Measurements from ENCODE around the gene PYGO2.
A peak's percentile ranks its signal among the peaks of the same experiment; 100 is the strongest.
"Not testable (repeated sequence)": the region's sequence is repeated elsewhere in the genome, so short reads cannot be mapped to it uniquely, and the experiment has no call there.

The PYGO2 gene

GRCh38 chr1:154977762-154978161, 16.2 kb upstream of the PYGO2 start:
- not testable (repeated sequence) for DNase-seq

DNA sequence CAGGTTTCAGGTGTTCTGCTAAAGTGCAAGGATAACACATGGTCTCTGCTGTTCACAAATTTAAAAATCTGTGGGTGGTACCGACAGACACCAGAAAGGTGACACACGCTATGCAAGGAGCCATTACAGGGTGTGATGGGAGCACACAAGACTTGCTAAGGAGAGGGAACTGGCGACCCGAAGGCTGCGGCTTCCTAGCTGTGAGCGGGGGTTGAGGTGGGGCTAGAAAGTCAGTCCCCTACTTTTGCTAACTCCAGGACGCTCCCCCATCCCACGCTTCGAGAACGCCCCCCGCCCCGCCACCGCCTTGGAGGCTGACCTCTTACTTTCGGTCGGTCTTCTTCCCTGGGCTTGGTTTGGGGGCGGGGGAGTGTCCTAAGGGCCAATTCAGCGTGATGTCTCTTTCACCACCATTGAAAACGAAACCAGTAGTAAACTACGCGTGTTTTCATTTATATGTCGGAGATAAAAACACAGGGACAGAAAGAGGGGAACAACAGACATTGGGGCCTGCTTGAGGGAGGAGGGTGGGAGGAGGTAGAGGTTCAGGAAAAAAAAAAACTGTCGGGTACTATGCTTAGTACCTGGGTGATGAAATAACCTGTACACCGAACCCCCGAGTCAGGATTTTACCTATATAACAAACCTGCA, 14.0 kb upstream of the PYGO2 start:
- peak; percentile 68 for DNase-seq

DNA sequence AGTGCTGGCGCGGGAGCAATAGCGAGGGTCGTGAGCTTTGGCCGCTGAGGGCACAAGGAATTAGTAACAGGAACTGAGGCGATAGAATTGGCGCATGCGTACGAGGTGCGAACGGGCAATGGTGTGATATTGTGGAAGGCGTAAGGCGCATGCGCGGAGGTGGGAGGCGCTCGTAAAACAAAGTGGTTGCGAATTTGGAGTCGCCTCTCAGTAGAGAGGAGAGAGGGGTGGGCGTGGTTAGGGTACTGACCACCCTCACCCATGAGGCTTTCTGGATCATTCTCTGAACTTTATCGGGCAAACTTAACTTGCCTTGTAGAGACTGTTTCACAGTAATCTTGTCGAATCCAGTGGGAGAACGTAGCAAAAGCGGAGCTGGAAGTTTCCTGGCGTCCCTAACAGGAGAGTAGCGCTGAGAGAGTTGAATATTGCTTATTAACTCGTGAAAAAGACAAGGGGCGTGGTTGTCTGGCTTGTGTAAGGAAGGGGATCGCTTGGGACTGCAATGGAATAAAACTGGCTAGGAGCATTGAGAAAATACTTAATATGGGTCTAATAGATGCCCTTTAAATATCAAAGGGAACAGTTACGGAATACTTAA, 13.3 kb upstream of the PYGO2 start:
- peak; percentile 97 for DNase-seq

DNA sequence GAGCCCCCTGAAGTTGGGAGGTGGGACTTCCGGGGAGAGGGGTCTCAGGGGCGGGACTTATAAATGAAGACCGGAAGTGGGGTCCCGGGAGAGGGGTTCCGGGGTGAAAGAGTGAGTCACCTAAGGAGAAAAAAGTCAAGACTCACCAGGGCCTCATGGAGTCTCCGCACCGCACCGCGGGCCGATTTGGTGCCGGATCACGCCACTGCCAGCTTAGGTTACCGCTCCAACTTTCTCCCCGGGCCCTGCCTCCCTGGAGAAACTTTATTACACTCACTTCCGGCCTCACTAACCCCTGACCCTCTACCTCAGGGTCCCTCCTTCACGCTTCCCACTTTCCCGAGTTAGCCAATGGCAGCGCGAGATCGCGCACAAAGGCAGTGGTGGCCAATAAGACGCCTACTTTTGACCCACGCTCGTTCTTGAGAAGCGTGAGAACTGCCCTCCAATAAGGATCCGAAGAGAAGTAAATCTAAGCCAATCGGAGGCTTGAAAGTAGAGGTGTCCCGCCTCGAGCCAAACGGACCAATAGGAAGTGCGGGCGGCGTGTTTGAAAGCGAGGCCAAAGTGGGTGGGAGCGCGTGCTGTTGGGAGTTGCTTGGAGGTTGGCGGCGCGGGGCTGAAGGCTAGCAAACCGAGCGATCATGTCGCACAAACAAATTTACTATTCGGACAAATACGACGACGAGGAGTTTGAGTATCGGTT, 12.7 kb upstream of the PYGO2 start, which contains the start of gene CKS1B:
Gene CKS1B (plus strand): TSS at position 580 of the 706 bp plus-strand sequence. CDS start 65 bp downstream, at position 645.
- DNase-seq, result peak; percentile 100

DNA sequence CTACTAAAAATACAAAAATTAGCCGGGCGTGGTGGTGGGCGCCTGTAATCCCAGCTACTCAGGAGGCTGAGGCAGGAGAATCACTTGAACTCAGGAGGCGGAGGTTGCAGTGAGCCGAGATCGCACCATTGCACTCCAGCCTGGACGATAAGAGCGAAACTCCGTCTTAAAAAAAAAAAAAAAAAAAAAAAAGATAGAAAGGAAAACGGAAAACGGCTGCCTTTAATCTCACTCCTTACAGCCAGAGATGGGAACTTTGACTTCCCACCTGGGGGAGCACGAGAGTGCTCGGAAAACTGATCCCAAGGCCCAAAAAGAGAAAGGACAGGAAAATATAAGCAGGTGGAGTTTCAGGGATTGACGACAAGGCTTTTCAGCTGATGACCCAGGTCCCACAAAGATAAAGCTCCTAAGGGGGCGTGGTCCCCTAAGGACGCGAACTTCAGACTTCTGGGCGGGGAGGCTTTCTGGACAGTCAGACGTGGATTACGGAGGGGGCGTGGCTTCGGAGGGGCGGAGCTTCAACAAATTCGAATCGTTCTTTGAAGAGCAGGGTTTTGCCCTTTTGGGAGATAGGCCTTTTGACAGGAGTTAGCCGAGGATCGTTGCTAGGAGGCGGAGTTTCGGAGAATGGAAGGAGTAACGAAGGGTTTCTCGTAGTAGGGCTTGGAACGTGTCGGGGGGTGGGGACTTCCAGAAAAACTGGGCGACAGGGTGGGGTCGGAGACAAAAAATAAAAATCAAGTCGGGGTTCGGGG, 11.9 kb upstream of the PYGO2 start:
- peak; percentile 99 for DNase-seq

DNA sequence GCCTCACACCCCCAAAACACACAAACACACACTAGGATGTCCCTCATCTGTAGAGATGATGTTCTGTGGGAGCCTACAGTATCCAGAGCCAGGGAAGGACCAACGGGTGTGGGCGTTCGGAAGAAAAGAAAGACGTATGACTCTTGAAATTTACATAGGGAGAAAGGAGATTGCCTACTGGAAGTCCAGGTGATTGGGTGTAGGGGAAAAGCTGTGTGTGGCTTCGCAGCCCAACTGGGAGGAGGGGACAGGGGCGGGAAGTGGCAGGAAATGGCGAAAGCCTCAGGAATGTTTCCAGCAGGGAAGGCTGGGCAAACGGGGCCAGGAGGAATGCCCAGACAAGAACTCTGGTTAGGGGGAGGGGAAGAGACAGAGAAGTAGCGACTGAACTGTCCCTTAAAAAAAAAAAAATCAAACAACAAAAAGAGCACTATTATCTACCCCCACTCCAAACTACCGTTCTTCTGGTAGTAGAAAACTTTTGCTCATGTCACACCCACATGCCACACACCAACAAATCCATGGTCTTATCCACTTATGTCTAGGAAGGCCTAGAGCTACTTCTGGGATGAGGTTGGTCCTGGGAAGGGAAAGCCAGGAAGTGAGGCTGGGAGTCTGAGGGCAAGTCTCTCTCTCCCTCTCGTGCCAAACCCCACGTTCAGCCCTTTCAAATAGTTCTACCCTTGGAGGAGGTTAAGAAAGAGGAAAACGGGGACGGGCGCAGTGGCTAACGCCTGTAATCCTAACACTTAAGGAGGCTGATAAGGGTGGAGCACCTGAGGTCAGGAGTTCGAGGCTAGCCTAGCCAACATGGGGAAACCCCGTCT, 11.1 kb upstream of the PYGO2 start:
- DNase-seq, result peak; percentile 99

DNA sequence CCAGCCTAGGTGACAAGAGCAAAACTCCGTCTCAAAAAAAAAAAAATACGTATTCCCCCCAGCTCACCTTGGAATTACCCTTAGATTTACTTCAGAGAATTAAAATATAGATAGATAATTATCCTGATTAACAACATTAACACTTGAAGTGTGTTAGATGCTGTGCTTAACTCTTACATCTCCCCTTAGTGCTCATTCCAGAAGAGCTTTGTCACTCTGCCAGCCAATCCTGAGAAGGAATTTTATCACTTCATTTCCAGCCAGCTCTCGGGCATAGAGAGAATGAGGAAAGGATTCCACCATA, 10.6 kb upstream of the PYGO2 start:
- no peak for DNase-seq

GRCh38 chr1:154971341-154971998, 9.9 kb upstream of the PYGO2 start:
- no peak for DNase-seq

DNA sequence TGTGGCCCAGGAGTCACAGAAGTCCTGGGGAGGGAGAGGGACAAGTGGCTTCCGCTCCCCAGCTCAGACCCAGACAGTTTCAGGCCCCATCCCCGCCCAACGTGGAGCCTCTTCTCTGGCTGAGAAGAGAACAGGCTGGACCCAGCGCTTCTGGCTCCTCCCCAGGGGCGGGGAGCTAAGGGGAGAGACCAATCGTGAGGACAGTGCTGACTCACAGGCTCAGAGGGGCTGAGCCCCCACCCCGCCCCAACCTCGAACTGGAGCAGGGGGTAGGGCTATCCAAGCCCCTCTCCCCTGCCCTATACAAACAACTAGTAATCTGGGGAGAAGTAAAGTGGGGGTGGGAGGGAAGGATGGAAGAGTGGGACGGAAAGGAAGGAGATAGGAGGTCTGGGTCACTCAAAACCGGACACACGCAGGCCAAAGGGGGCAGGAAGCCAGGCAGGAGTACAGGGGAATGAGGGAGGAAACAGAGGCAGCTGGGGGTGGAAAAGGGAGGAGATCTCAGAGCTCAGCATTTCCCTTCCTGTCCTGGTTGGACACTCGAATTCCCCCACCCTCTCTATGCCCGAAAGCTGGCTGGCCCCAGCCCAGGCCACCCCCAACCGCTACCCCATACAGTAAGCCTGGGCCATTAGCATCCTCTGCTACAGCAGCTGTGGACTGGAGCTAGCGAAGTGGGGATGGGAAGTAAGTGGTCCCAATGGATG, 9.2 kb upstream of the PYGO2 start, which contains the start of gene SHC1:
Gene SHC1 (minus strand): TSS at position 117 of the 710 bp plus-strand sequence. CDS start 221 bp downstream, outside the sequence.
- peak; percentile 97 for DNase-seq

- no peak for DNase-seq
Measured at GRCh38 chr1:154969860-154970452, 8.4 kb upstream of the PYGO2 start.

DNA sequence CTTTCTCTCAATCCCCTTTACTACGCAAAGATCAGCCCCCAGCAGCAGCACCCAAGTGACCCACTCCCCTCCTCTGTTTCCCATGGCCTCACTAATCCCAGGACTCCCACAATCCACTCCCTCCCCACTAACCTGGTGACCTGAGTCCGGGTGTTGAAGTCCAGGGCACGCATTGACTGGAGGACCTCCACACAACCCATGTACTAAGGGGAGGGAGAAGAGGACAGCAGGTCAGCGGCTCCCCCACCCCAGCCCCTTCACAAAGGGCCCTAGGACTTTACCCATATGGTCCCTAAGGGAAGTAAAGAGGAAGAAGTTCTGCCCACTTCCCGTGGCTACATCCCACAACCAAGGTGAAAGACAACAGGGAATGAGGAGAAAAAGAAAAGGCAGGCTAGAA, 7.7 kb upstream of the PYGO2 start:
- no peak for DNase-seq

- DNase-seq, result no peak
Measured at GRCh38 chr1:154968731-154969130, 7.1 kb upstream of the PYGO2 start.

DNA sequence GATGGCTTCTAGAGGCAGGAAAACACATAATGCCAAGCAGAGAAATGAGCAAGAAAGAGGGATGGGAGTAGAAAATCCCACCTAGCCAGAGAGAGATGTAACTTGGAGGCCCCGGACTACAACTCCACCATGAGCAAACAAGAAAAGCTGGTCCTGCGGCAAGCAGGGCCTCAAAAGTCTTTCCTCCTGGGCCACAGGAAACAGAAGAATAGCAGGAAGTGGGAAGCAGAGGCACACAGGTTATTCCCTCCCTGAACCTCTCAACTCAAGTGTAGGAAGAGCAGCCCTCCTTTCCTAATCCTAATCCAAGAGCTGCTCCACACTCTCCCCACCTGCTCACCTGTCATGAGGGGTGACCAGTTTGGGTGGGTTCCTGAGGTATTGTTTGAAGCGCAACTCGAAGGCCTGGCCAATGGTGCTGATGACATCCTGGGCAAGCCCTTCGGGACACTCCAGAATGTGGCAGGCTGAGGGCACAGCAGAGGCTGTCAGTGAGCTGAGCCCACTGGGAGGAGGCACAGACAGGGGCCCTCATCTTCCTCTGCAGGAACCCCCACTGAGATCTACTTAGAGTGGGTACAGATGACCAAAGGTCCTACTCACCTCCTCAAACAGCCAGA, 5.9 kb upstream of the PYGO2 start:
- no peak for DNase-seq

DNA sequence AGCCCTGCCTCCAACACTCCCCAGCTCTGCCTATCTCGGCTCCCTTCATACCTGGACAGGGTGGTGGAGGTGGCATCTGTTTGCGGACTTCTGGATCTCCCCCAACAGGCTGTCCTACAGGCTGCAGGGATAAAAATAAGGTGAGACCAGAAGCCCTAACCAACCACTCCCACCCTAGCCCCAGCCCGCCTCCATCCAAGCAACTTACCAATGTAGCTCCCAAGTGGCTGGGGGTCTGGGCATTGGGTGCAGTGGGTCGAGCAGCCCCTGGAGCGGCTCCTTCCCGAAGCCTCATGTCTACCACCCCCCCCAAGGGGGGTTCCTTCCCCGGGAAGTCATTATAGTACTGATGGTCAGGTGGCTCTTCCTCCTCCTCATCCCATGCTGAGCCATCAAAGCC, 4.5 kb upstream of the PYGO2 start:
- DNase-seq, result no peak

GRCh38 chr1:154964359-154964758, 2.8 kb upstream of the PYGO2 start:
- no peak for DNase-seq

- DNase-seq, result no peak
Measured at GRCh38 chr1:154963643-154964042, 2.1 kb upstream of the PYGO2 start.

- DNase-seq, result no peak
Measured at GRCh38 chr1:154962795-154963330, 1.3 kb upstream of the PYGO2 start.

GRCh38 chr1:154962156-154962749, 671 bp upstream of the PYGO2 start:
- no peak for DNase-seq

- DNase-seq, result no peak
Measured at GRCh38 chr1:154960446-154961136, 991 bp downstream of the PYGO2 start.
